Trophoblast cell (in vitro differentiated cells and primary cell): Measurements from ENCODE around the gene ZNF121.

Experiments
- DNase-seq, 2 donors: peaks; one replicate each; pipeline ENCODE4 v3.0.0-alpha.2; 2016
- H2AFZ ChIP-seq: 2 replicates; pipeline ENCODE4 v1.6.1; 2013; ENCODE audit warnings: low read length, moderate library complexity, mild to moderate bottlenecking; ENCODE audit not compliant: insufficient read depth, poor library complexity
- H2AK5ac ChIP-seq: 2 replicates; pipeline ENCODE4 v1.6.1; 2013; ENCODE audit warnings: mild to moderate bottlenecking, low read length
- H2BK120ac ChIP-seq: 2 replicates; pipeline ENCODE4 v1.6.1; 2013; ENCODE audit warnings: low read length, mild to moderate bottlenecking, moderate library complexity; ENCODE audit not compliant: insufficient read depth, poor library complexity
- H2BK12ac ChIP-seq: 2 replicates; pipeline ENCODE4 v1.6.1; 2013; ENCODE audit warnings: mild to moderate bottlenecking, low read length, moderate library complexity
- H2BK5ac ChIP-seq: 2 replicates; pipeline ENCODE4 v1.6.1; 2013; ENCODE audit warnings: low read length, low read depth, moderate library complexity, mild to moderate bottlenecking; ENCODE audit not compliant: poor library complexity
- H3K14ac ChIP-seq: 2 replicates; pipeline ENCODE4 v1.6.1; 2013; ENCODE audit warnings: mild to moderate bottlenecking, low read length
- H3K18ac ChIP-seq: 2 replicates; pipeline ENCODE4 v1.6.1; 2013; ENCODE audit warnings: mild to moderate bottlenecking, low read length
- H3K23ac ChIP-seq: 2 replicates; pipeline ENCODE4 v1.6.1; 2013; ENCODE audit warnings: low read length
- H3K27ac ChIP-seq: 2 replicates; pipeline ENCODE4 v1.5.1; 2013; ENCODE audit warnings: low read depth, mild to moderate bottlenecking, inconsistent platforms, low read length, moderate library complexity
- H3K27me3 ChIP-seq: 2 replicates; pipeline ENCODE4 v1.6.1; 2013; ENCODE audit warnings: inconsistent platforms, mild to moderate bottlenecking, low read length, moderate library complexity; ENCODE audit not compliant: insufficient read depth
- H3K36me3 ChIP-seq, 2 experiments: 1 replicate in 1 of 2; 2 replicates in 1 of 2; pipeline ENCODE4 v1.6.1; 2013; ENCODE audit warnings: low read length in 2 of 2, mild to moderate bottlenecking in 2 of 2, moderate library complexity in 1 of 2; ENCODE audit not compliant: insufficient read depth in 2 of 2, control insufficient read depth in 1 of 2
- H3K4ac ChIP-seq: 2 replicates; pipeline ENCODE4 v1.6.1; 2013; ENCODE audit warnings: low read depth, mild to moderate bottlenecking, low read length, moderate library complexity
- H3K4me1 ChIP-seq, 2 experiments: 1 replicate in 1 of 2; 2 replicates in 1 of 2; pipeline ENCODE4 v1.6.1; 2013; ENCODE audit warnings: low read length in 2 of 2, mild to moderate bottlenecking in 2 of 2, moderate library complexity in 1 of 2; ENCODE audit not compliant: insufficient read depth in 2 of 2, control insufficient read depth in 1 of 2
- H3K4me2 ChIP-seq: 2 replicates; pipeline ENCODE4 v1.6.1; 2013; ENCODE audit warnings: inconsistent platforms, mild to moderate bottlenecking, low read length, moderate library complexity
- H3K4me3 ChIP-seq: 2 replicates; pipeline ENCODE4 v1.5.1; 2013; ENCODE audit warnings: mild to moderate bottlenecking, low read depth, low read length, inconsistent platforms
- H3K79me1 ChIP-seq: one replicate; pipeline ENCODE4 v1.6.1; 2013; ENCODE audit warnings: low read length
- H3K79me2 ChIP-seq: 2 replicates; pipeline ENCODE4 v1.6.1; 2013; ENCODE audit warnings: low read length, mild to moderate bottlenecking; ENCODE audit not compliant: control insufficient read depth, insufficient read depth, poor library complexity
- H3K9ac ChIP-seq: 2 replicates; pipeline ENCODE4 v1.6.1; 2013; ENCODE audit warnings: mild to moderate bottlenecking, low read length
- H3K9me3 ChIP-seq: 2 replicates; pipeline ENCODE4 v1.6.1; 2013; ENCODE audit warnings: low read depth, mild to moderate bottlenecking, control low read depth, inconsistent platforms, low read length; ENCODE audit not compliant: insufficient read depth
- H4K12ac ChIP-seq: 2 replicates; pipeline ENCODE4 v1.6.1; 2013; ENCODE audit warnings: low read depth, mild to moderate bottlenecking, low read length, moderate library complexity
- H4K8ac ChIP-seq: 2 replicates; pipeline ENCODE4 v1.6.1; 2013; ENCODE audit warnings: low read depth, mild to moderate bottlenecking, low read length, moderate library complexity
- H4K91ac ChIP-seq: one replicate; pipeline ENCODE4 v1.6.1; 2013; ENCODE audit warnings: low read depth, mild to moderate bottlenecking, low read length, moderate library complexity
- WGBS: extraction: QIAGEN DNeasy Blood & Tissue Kit; methylation state at CpG from one replicate; pipeline ENCODE4 v1.1.7; 2013; ENCODE audit warnings: missing lambda C conversion rate; ENCODE audit not compliant: insufficient read length, insufficient coverage; ENCODE audit errors: extremely low coverage; 5-methylcytosine and 5-hydroxymethylcytosine counted together

The ZNF121 gene

GRCh38 chr19:9523885-9524474 lies 60.3 kb downstream of the ZNF121 start:
- H3K9ac ChIP-seq, result no peak overlapping the region
- H2AK5ac ChIP-seq, result no peak overlapping the region
- H4K8ac ChIP-seq, result no peak overlapping the region
- no peak overlapping the region for H3K23ac ChIP-seq
- no peak overlapping the region for H3K27ac ChIP-seq
- no peaks in the 10 kb centered on the region for H3K4me1 ChIP-seq
- H2BK120ac ChIP-seq, result no peak overlapping the region
- no peak overlapping the region for H2BK5ac ChIP-seq
- H3K9me3 ChIP-seq, result peaks cover 35% of the 10 kb centered on the region
- H3K79me2 ChIP-seq, result no peaks in the 10 kb centered on the region
- no peak overlapping the region for H4K91ac ChIP-seq
- H2BK12ac ChIP-seq, result no peak overlapping the region
- H3K4me2 ChIP-seq, result no peak overlapping the region
- WGBS, result no CpG with 5 or more reads among the region's 1 CpG
- no peaks in the 10 kb centered on the region for H3K27me3 ChIP-seq
- no peak overlapping the region for H3K18ac ChIP-seq
- H2AFZ ChIP-seq, result no peak overlapping the region
- H4K12ac ChIP-seq, result no peak overlapping the region
- DNase-seq, result no peak
- no peaks in the 10 kb centered on the region for H3K79me1 ChIP-seq
- no peak overlapping the region for H3K4me3 ChIP-seq
- H3K4ac ChIP-seq, result no peak overlapping the region
- peaks cover 6 to 23% of the 10 kb centered on the region in 2 experiments for H3K36me3 ChIP-seq
- H3K14ac ChIP-seq, result no peak overlapping the region
